Mesenchymal stem cell (in vitro differentiated cells and primary cell): ENCODE measurements around the gene RIN2.

ENCODE experiments used
- DNase-seq: peaks from one replicate; pipeline ENCODE4 v3.0.0-alpha.2; 2013
- H2AFZ ChIP-seq: one replicate; pipeline ENCODE4 v1.6.1; 2013; ENCODE audit warnings: low read depth, mild to moderate bottlenecking, control low read depth, inconsistent platforms, low read length, moderate library complexity
- H2AK5ac ChIP-seq: 2 replicates; pipeline ENCODE4 v1.6.1; 2013; ENCODE audit warnings: low read length, moderate library complexity, mild to moderate bottlenecking, inconsistent platforms; ENCODE audit not compliant: severe bottlenecking
- H2BK120ac ChIP-seq: one replicate; pipeline ENCODE4 v1.6.1; 2013; ENCODE audit warnings: low read depth, mild to moderate bottlenecking, inconsistent platforms, low read length, moderate library complexity
- H2BK12ac ChIP-seq, 2 experiments: one replicate each; pipeline ENCODE4 v1.6.1; 2013; ENCODE audit warnings: inconsistent platforms in 2 of 2, low read length in 2 of 2, mild to moderate bottlenecking in 2 of 2, moderate library complexity in 2 of 2, control low read depth in 1 of 2
- H2BK15ac ChIP-seq: one replicate; pipeline ENCODE4 v1.6.1; 2013; ENCODE audit warnings: mild to moderate bottlenecking, low read depth, inconsistent platforms; ENCODE audit not compliant: poor library complexity, severe bottlenecking
- H2BK5ac ChIP-seq: 2 replicates; pipeline ENCODE4 v1.6.1; 2013; ENCODE audit warnings: low read depth, mild to moderate bottlenecking, low read length, control low read depth, inconsistent platforms; ENCODE audit not compliant: poor library complexity, severe bottlenecking
- H3K14ac ChIP-seq, 2 experiments: one replicate each; pipeline ENCODE4 v1.6.1; 2013; ENCODE audit warnings: inconsistent platforms in 2 of 2, low read length in 2 of 2, control low read depth in 1 of 2, mild to moderate bottlenecking in 1 of 2, moderate library complexity in 1 of 2
- H3K18ac ChIP-seq, 2 experiments: one replicate each; pipeline ENCODE4 v1.6.1; 2013; ENCODE audit warnings: inconsistent platforms in 2 of 2, low read length in 2 of 2, control low read depth in 1 of 2, low read depth in 1 of 2, mild to moderate bottlenecking in 1 of 2
- H3K23ac ChIP-seq, 2 experiments: one replicate each; pipeline ENCODE4 v1.6.1; 2013; ENCODE audit warnings: inconsistent platforms in 2 of 2, low read length in 2 of 2, mild to moderate bottlenecking in 2 of 2, moderate library complexity in 2 of 2, control low read depth in 1 of 2
- H3K27ac ChIP-seq: 2 replicates; pipeline ENCODE4 v1.5.1; 2013; ENCODE audit warnings: mild to moderate bottlenecking, moderate library complexity, low read length, control low read depth, inconsistent platforms; ENCODE audit not compliant: poor library complexity, severe bottlenecking
- H3K27me3 ChIP-seq, 2 experiments: 2 replicates each; pipeline versions ENCODE4 v1.6.1 to v1.7.0; 2013; ENCODE audit warnings: low read length in 2 of 2, mild to moderate bottlenecking in 2 of 2, moderate library complexity in 2 of 2, control low read depth in 1 of 2, inconsistent platforms in 1 of 2; ENCODE audit not compliant: control insufficient read depth in 1 of 2, insufficient read depth in 1 of 2
- H3K36me3 ChIP-seq, 2 experiments: 2 replicates each; pipeline versions ENCODE4 v1.6.1 to v1.7.0; 2013; ENCODE audit warnings: low read length in 2 of 2, control low read depth in 1 of 2, inconsistent platforms in 1 of 2, low read depth in 1 of 2, mild to moderate bottlenecking in 1 of 2; ENCODE audit not compliant: insufficient read depth in 2 of 2, control insufficient read depth in 1 of 2
- H3K4ac ChIP-seq, 2 experiments: one replicate each; pipeline ENCODE4 v1.6.1; 2013; ENCODE audit warnings: inconsistent platforms in 2 of 2, low read length in 2 of 2, mild to moderate bottlenecking in 2 of 2, moderate library complexity in 2 of 2, control low read depth in 1 of 2, low read depth in 1 of 2
- H3K4me1 ChIP-seq: 2 replicates; pipeline ENCODE4 v1.6.1; 2013; ENCODE audit warnings: low read depth, low read length, control low read depth; ENCODE audit not compliant: control insufficient read depth, insufficient read depth
- H3K4me2 ChIP-seq: 2 replicates; pipeline ENCODE4 v1.6.1; 2013; ENCODE audit warnings: low read length, mild to moderate bottlenecking, inconsistent platforms; ENCODE audit not compliant: poor library complexity, severe bottlenecking
- H3K4me3 ChIP-seq, 2 experiments: 2 replicates each; pipeline versions ENCODE4 v1.5.1 to v1.7.0; 2013; ENCODE audit warnings: low read length in 2 of 2, mild to moderate bottlenecking in 2 of 2, control low read depth in 1 of 2, low read depth in 1 of 2; ENCODE audit not compliant: insufficient read depth in 1 of 2
- H3K79me1 ChIP-seq: replicated peaks from 2 replicates; pipeline ENCODE4 v1.6.1; 2013; ENCODE audit warnings: mild to moderate bottlenecking, control low read depth, low read length, inconsistent platforms; ENCODE audit not compliant: poor library complexity, severe bottlenecking
- H3K9ac ChIP-seq: 2 replicates; pipeline ENCODE4 v1.7.0; 2013; ENCODE audit warnings: mild to moderate bottlenecking, low read length, moderate library complexity
- H3K9me3 ChIP-seq: 2 replicates; pipeline ENCODE4 v1.7.0; 2013; ENCODE audit warnings: mild to moderate bottlenecking, low read length; ENCODE audit not compliant: control insufficient read depth
- H4K8ac ChIP-seq: one replicate; pipeline ENCODE4 v1.6.1; 2013; ENCODE audit warnings: inconsistent platforms, mild to moderate bottlenecking, low read length, moderate library complexity
- H4K91ac ChIP-seq: one replicate; pipeline ENCODE4 v1.6.1; 2013; ENCODE audit warnings: mild to moderate bottlenecking, low read length, inconsistent platforms
- WGBS: methylation state at CpG from one replicate; pipeline ENCODE4 v1.1.7; 2013; ENCODE audit warnings: mixed read lengths; 5-methylcytosine and 5-hydroxymethylcytosine counted together

RIN2 gene

GRCh38 chr20:19774135-19774933, 16.3 kb downstream of the RIN2 start:
- H3K79me1 ChIP-seq, result peaks cover 37% of the 10 kb centered on the region
- no peaks in the 10 kb centered on the region for H3K27me3 ChIP-seq
- no peak overlapping the region for H2BK120ac ChIP-seq
- peak overlapping the region in 1 of 2 experiments; percentile 9 for H2BK12ac ChIP-seq
- peak overlapping the region; percentile 75 for H2BK5ac ChIP-seq
- no peak overlapping the region for H3K4me2 ChIP-seq
- peaks cover 2 to 26% of the 10 kb centered on the region in 2 experiments for H3K36me3 ChIP-seq
- no peak overlapping the region for H3K23ac ChIP-seq
- peak overlapping the region; percentile 88 for H2AK5ac ChIP-seq
- H3K18ac ChIP-seq, result no peak overlapping the region
- H3K4me3 ChIP-seq, result no peak overlapping the region
- H3K4ac ChIP-seq, result no peak overlapping the region
- no peak overlapping the region for H2BK15ac ChIP-seq
- WGBS, result 99% methylated on average over 3 of the region's 4 CpGs
- no peak overlapping the region for H3K14ac ChIP-seq
- no peaks in the 10 kb centered on the region for H3K9me3 ChIP-seq
- no peak overlapping the region for H4K8ac ChIP-seq
- peak overlapping the region; percentile 94 for H3K27ac ChIP-seq
- no peak for DNase-seq
- peaks cover 38% of the 10 kb centered on the region for H3K4me1 ChIP-seq
- no peak overlapping the region for H2AFZ ChIP-seq
- no peak overlapping the region for H3K9ac ChIP-seq
- H4K91ac ChIP-seq, result no peak overlapping the region

GRCh38 chr20:19775353-19776253, 17.5 kb downstream of the RIN2 start:
- Histone ChIP-seq H4K91ac (no peak overlapping the region), H3K4ac (no peak overlapping the region), H3K14ac (no peak overlapping the region), H2BK5ac (peak overlapping the region; percentile 75), H3K9ac (no peak overlapping the region), H3K27me3 (no peaks in the 10 kb centered on the region), H3K79me1 (peaks cover 41% of the 10 kb centered on the region), H3K36me3 (peaks cover 2 to 21% of the 10 kb centered on the region in 2 experiments), H3K9me3 (no peaks in the 10 kb centered on the region), H3K27ac (peak overlapping the region; percentile 94), H3K23ac (no peak overlapping the region), H2BK12ac (no peak overlapping the region), H3K4me3 (no peak overlapping the region), H3K18ac (no peak overlapping the region), H2AFZ (no peak overlapping the region), H3K4me2 (no peak overlapping the region), H3K4me1 (peaks cover 36% of the 10 kb centered on the region), H4K8ac (no peak overlapping the region), H2BK15ac (no peak overlapping the region), H2BK120ac (no peak overlapping the region), H2AK5ac (peak overlapping the region; percentile 30)
- WGBS, result 90% methylated on average over 5 of the region's 7 CpGs
- no peak for DNase-seq

DNA sequence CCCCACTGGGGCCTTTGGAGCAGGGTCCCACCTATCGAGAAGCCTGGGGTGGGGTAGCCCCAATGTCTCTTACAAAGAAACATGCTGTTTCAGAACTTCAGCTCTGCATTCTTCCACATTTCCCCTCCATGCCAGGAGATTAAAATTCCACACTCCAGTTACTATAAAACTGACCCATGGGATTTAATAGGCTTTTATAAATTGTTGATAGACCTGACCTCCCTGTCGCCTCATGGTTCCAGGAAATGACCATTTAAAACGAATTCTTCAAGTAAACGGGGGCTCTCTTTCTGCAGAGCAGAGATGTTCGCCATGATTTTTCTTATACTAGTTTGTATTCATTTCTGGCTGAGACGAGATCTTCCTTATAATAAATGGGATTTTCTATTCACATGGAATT, 19.3 kb downstream of the RIN2 start:
- Histone ChIP-seq H3K14ac (no peak overlapping the region), H3K4me1 (peaks cover 28% of the 10 kb centered on the region), H3K23ac (no peak overlapping the region), H4K91ac (no peak overlapping the region), H2AK5ac (peak overlapping the region; percentile 99), H2BK5ac (peak overlapping the region; percentile 85), H3K9me3 (no peaks in the 10 kb centered on the region), H2AFZ (no peak overlapping the region), H3K79me1 (peaks cover 38% of the 10 kb centered on the region), H2BK15ac (no peak overlapping the region), H3K4me2 (no peak overlapping the region), H3K4me3 (no peak overlapping the region), H3K27me3 (no peaks in the 10 kb centered on the region), H3K18ac (no peak overlapping the region), H2BK120ac (no peak overlapping the region), H3K9ac (no peak overlapping the region), H4K8ac (no peak overlapping the region), H3K36me3 (peaks cover 0 to 7% of the 10 kb centered on the region in 2 experiments), H3K4ac (no peak overlapping the region), H3K27ac (peak overlapping the region; percentile 70), H2BK12ac (no peak overlapping the region)
- no peak for DNase-seq
- 85% methylated on average over 5 of the region's 6 CpGs for WGBS

DNA sequence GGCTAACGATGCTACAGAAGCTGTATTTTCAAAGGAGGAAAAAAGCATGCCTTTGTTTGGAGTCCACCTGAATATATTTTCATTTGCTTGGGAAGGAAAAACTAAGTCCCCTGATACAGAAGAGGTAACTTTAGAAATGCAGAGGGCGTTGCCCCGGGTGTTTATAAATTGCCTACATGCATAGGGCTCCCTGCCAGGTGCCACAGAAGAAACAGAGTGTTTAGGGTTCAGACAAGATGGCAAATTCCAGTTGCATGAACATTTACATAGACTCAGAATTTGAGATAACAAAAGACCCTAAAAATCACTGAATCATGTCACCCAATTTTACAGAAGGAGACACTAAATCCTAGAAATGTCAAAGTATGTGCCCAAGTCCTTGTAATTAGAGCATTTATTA, 19.9 kb downstream of the RIN2 start:
- Histone ChIP-seq H3K9me3 (no peaks in the 10 kb centered on the region), H3K4me1 (peaks cover 29% of the 10 kb centered on the region), H3K27ac (peak overlapping the region; percentile 36), H2BK120ac (no peak overlapping the region), H2AK5ac (peak overlapping the region; percentile 61), H2BK5ac (no peak overlapping the region), H3K4ac (no peak overlapping the region), H3K23ac (no peak overlapping the region), H3K14ac (no peak overlapping the region), H3K27me3 (no peaks in the 10 kb centered on the region), H2BK12ac (no peak overlapping the region), H3K4me2 (no peak overlapping the region), H4K91ac (no peak overlapping the region), H3K36me3 (peaks cover 0 to under 1% of the 10 kb centered on the region in 2 experiments), H3K18ac (no peak overlapping the region), H3K9ac (peak overlapping the region; percentile 50), H4K8ac (no peak overlapping the region), H2AFZ (no peak overlapping the region), H3K4me3 (no peak overlapping the region), H2BK15ac (no peak overlapping the region), H3K79me1 (peaks cover 36% of the 10 kb centered on the region)
- WGBS, result 98% methylated on average over 3 of the region's 3 CpGs
- DNase-seq, result no peak
